Endothelial cell of umbilical vein (primary cell): Measurements from ENCODE around the gene IGSF3. TPM values are rescaled to one million over a fixed set of nuclear protein-coding genes. Genes with fewer than 3 reads are reported as not detected.

Source experiments
- BruUV-seq: library from RNA; stranded (reverse); fragments of 400-500 nt; replicated peaks from 2 replicates; lab custom pipeline; 2021; lab: Mats Ljungman, UMichigan
- CTCF ChIA-PET: fragments of 300-600, 350-600 bp; sonication (Branson Sonifier 250); formaldehyde crosslinking; loops from one replicate; lab custom pipeline; 2021; ENCODE audit warnings: antibody characterized with exemption, inconsistent platforms; lab: Charles Lee
- POLR2A ChIA-PET: fragments of 300-600, 350-600 bp; sonication (Branson Sonifier 250); formaldehyde crosslinking; loops from one replicate; lab custom pipeline; 2021; ENCODE audit warnings: antibody characterized with exemption, inconsistent platforms; lab: Charles Lee
- DNase-seq: peaks from one replicate; pipeline ENCODE4 v3.0.0-alpha.2; 2011; ENCODE audit warnings: low read depth, low spot score
- FAIRE-seq: peaks from 2 replicates; lab custom pipeline; 2011; peaks lifted over from hg19 to GRCh38; lab: Jason Lieb, UNC
- H2AFZ ChIP-seq: 2 replicates; pipeline ENCODE4 v1.6.0; 2012; ENCODE audit warnings: low read depth, low read length, control low read depth, inconsistent platforms
- H3K27ac ChIP-seq: 2 replicates; pipeline ENCODE4 v1.5.1; 2011; ENCODE audit warnings: low read depth, mild to moderate bottlenecking, control low read depth, low read length, moderate library complexity; ENCODE audit not compliant: insufficient read depth
- H3K27me3 ChIP-seq, 2 experiments: 2 replicates each; pipeline versions ENCODE4 v1.6.0 to v1.6.1; 2011; ENCODE audit warnings: low read length in 2 of 2, mixed read lengths in 1 of 2; ENCODE audit not compliant: control insufficient read depth in 2 of 2, insufficient read depth in 2 of 2
- H3K36me3 ChIP-seq, 2 experiments: 2 replicates in 1 of 2; 3 replicates in 1 of 2; pipeline ENCODE4 v1.5.1; 2011; ENCODE audit warnings: low read length in 2 of 2, mild to moderate bottlenecking in 1 of 2, moderate library complexity in 1 of 2; ENCODE audit not compliant: control insufficient read depth in 2 of 2, insufficient read depth in 2 of 2; ENCODE audit errors: extremely low read depth in 1 of 2
- H3K4me1 ChIP-seq: 3 replicates; pipeline ENCODE4 v1.5.1; 2011; ENCODE audit warnings: mild to moderate bottlenecking, low read length; ENCODE audit not compliant: control insufficient read depth, insufficient read depth; ENCODE audit errors: extremely low read depth
- H3K4me2 ChIP-seq: 2 replicates; pipeline ENCODE4 v1.6.1; 2011; ENCODE audit warnings: low read length, control low read depth, mixed read lengths; ENCODE audit not compliant: insufficient read depth
- H3K4me3 ChIP-seq, 3 experiments: fragments of 200-600 bp in 1 of 3; sonication (generic), shearing (Covaris generic) in 1 of 3; replicated peaks in 1 of 3; 2 replicates each; pipeline ENCODE4 v1.5.1; 2011 to 2016; ENCODE audit warnings: control low read depth in 3 of 3, low read length in 3 of 3, mild to moderate bottlenecking in 2 of 3, inconsistent platforms in 1 of 3, low read depth in 1 of 3, moderate library complexity in 1 of 3; ENCODE audit not compliant: insufficient read depth in 1 of 3
- H3K79me2 ChIP-seq: 2 replicates; pipeline ENCODE4 v1.6.0; 2012; ENCODE audit warnings: low read length, inconsistent platforms; ENCODE audit not compliant: control insufficient read depth, insufficient read depth
- H3K9ac ChIP-seq: replicated peaks from 2 replicates; pipeline ENCODE3; 2011; ENCODE audit warnings: low read length, control low read depth; ENCODE audit not compliant: insufficient read depth; ENCODE audit errors: extremely low read depth
- H3K9me1 ChIP-seq: replicated peaks from 3 replicates; pipeline ENCODE4 v1.6.0; 2011; ENCODE audit warnings: mild to moderate bottlenecking, low read length; ENCODE audit not compliant: control insufficient read depth, insufficient read depth; ENCODE audit errors: extremely low read depth
- H3K9me3 ChIP-seq: replicated peaks from 2 replicates; pipeline ENCODE4 v1.5.1; 2012; ENCODE audit warnings: low read length, inconsistent platforms; ENCODE audit not compliant: control insufficient read depth, insufficient read depth
- H4K20me1 ChIP-seq: replicated peaks from 2 replicates; pipeline ENCODE3; 2011; ENCODE audit warnings: mild to moderate bottlenecking, low read length; ENCODE audit not compliant: control insufficient read depth, insufficient read depth; ENCODE audit errors: extremely low read depth
- FOS ChIP-seq: IDR thresholded peaks from 2 replicates; pipeline ENCODE4 v1.6.1; 2011; ENCODE audit warnings: mild to moderate bottlenecking, low read length, moderate library complexity, borderline replicate concordance; ENCODE audit not compliant: insufficient read depth
- GATA2 ChIP-seq: IDR thresholded peaks from 2 replicates; pipeline ENCODE4 v1.7.0; 2011; ENCODE audit warnings: low read depth, mild to moderate bottlenecking, moderate library complexity, mixed read lengths, low read length; ENCODE audit not compliant: insufficient read length, insufficient read depth
- MYC ChIP-seq: IDR thresholded peaks from one replicate; pipeline ENCODE4 v1.6.1; 2011; ENCODE audit warnings: mild to moderate bottlenecking, low read depth, low read length
- POLR2A ChIP-seq: IDR thresholded peaks from 2 replicates; pipeline ENCODE4 v1.6.1; 2012; ENCODE audit warnings: low read depth, mild to moderate bottlenecking, control low read depth, low read length
- POLR2AphosphoS5 ChIP-seq: IDR thresholded peaks from 2 replicates; pipeline ENCODE4 v1.6.1; 2012; ENCODE audit warnings: low read depth, mild to moderate bottlenecking, control low read depth, low read length, moderate library complexity; ENCODE audit not compliant: insufficient read depth
- dilution Hi-C: fragments of 300-500 bp; cut with MboI; formaldehyde crosslinking; loops from one replicate; pipeline ENCODE4 v1.15.0; 2019; ENCODE audit warnings: low sequenced_read_pairs; ENCODE audit not compliant: extremely low pct_ligation_motif_present
- intact Hi-C: fragments of 100-400 bp; cut with micrococcal nuclease; formaldehyde crosslinking; loops from one replicate; pipeline ENCODE4 v1.10.0; 2022
- polyA plus RNA-seq, 4 experiments: library from polyadenylated mRNA; depleted of rRNA in 3 of 4; stranded (reverse) in 3 of 4; unstranded in 1 of 4; fragments of >200 nt; gene quantifications; 2 replicates each; pipeline versions ENCODE4 v1.2.1 to v1.2.3, GENCODE V29; 2011 to 2012; ENCODE audit warnings: missing spikeins in 1 of 4
- total RNA-seq: library from RNA; stranded (reverse); gene quantifications from 2 replicates; pipeline ENCODE4 v1.2.3, GENCODE V29; 2021
- TF ChIP-seq, protein P1 (sequence below): IDR thresholded peaks from 2 replicates; pipeline ENCODE4 v1.6.1; 2011; ENCODE audit not compliant: insufficient read depth, insufficient read length
- TF ChIP-seq, protein P2 (sequence below), 2 donors: IDR thresholded peaks; 1 replicate in 1 of 2; 2 replicates in 1 of 2; pipeline ENCODE4 v1.5.1; 2011; ENCODE audit warnings: low read length in 2 of 2, mild to moderate bottlenecking in 2 of 2, moderate library complexity in 2 of 2, control low read depth in 1 of 2, inconsistent platforms in 1 of 2, low read depth in 1 of 2; ENCODE audit not compliant: insufficient read depth in 1 of 2; ENCODE audit errors: extremely low read depth in 1 of 2

The IGSF3 gene
- total and polyA plus RNA-seq, 2 donors (not counting 3 experiments of a cell fraction or from before 2014, with no cell fraction given): 0.63 to 2.2 TPM

DNA sequence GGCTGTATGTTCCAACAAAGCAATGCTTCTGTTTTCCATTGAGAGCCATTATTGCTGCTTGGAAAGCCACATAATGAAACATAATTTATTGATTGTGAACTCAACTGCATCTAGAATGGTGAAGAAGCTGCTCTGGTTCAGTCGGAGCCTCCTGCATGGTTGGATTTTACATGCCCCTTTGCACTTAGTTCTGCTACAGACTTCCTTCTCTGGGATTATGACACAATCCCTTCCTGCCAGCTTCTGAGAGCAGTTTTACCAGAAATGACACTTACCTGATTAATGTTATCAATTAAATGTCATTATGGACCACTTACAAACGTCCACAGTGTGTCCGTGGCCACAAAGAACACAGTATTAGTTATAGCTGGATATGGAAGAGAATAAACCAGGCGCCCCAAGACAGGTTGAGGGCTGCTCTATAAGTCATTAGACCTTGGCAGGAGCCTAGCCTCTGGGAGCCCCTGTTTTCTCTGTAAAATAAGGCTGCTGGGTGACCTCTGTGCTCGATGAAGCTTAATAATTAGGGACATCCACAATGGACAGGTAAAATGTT lies 89.7 kb downstream of the IGSF3 start:
- Histone ChIP-seq H3K4me1 (no peaks in the 10 kb centered on the region), H3K9me1 (no peaks in the 10 kb centered on the region), H3K27me3 (peaks cover 6 to 10% of the 10 kb centered on the region in 2 experiments), H3K36me3 (no peaks in the 10 kb centered on the region), H4K20me1 (no peaks in the 10 kb centered on the region), H3K9me3 (no peaks in the 10 kb centered on the region), H3K9ac (no peak overlapping the region), H3K4me2 (no peak overlapping the region), H3K27ac (no peak overlapping the region), H2AFZ (no peak overlapping the region), H3K79me2 (no peaks in the 10 kb centered on the region), H3K4me3 (no peak overlapping the region)
- intact Hi-C loops (loop anchor here (10.0 kb wide), 1 partner anchor 277 kb away; no protein-coding TSS in a partner anchor), dilution Hi-C loops (no loop called here)
- CTCF ChIA-PET: interaction anchor here (3.0 kb wide), 1 partner anchor 18 kb away, joined by 25 read pairs; no protein-coding TSS in a partner anchor
- FAIRE-seq (no peak), DNase-seq (no peak)
- POLR2A ChIA-PET: no interaction called here
- TF ChIP-seq, protein P1, sequence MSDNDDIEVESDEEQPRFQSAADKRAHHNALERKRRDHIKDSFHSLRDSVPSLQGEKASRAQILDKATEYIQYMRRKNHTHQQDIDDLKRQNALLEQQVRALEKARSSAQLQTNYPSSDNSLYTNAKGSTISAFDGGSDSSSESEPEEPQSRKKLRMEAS: no peak
- TF ChIP-seq GATA2 (no peak), POLR2AphosphoS5 (no peak), MYC (no peak)
- no TSS peak for BruUV-seq

DNA sequence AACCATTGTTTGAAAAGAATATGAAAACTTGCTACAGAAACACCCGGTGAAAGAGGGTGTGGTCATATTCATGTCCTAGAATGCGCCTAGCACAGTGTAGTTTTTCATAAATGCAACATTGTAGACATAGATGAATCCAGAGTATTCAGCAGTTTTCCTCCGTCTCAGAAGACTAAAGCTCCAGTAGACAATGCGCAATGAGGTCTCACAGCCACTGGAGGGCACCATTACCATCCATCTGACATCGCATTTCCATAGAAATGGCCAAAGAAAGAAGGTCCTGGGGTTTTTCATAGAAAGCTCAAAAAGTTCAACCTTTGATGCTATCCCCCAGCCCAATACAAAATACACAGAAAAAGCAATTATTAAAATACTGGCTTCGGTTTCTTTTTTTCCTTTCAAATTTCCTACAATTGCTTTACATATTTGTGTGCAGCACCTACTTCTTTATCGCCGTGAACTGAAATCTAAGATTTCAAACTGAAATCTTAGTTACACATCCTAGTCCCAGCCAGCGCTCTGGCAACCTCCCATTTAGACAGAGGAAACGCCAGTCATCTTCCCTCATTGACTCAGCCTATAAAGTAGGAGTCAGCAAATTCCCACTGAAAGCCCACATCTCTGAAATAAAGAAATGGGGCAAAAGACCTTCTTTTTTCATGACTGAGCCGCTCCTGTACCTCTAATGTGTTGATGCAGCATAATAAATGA lies 92.8 kb downstream of the IGSF3 start:
- ChIA-PET CTCF (interaction anchor here (0.6 to 5.1 kb wide), 38 partner anchors 9 to 710 kb away, joined by 3 to 155 read pairs (median 4); partner anchors contain the start of genes IGSF3 and TTF2), POLR2A (interaction anchor here (0.6 kb wide), 1 partner anchor 1218 kb away, joined by 3 read pairs; no protein-coding TSS in a partner anchor)
- Histone ChIP-seq H3K79me2 (no peaks in the 10 kb centered on the region), H3K36me3 (no peaks in the 10 kb centered on the region), H4K20me1 (no peaks in the 10 kb centered on the region), H3K9me3 (no peaks in the 10 kb centered on the region), H2AFZ (no peak overlapping the region), H3K27ac (no peak overlapping the region), H3K4me2 (no peak overlapping the region), H3K4me3 (no peak overlapping the region), H3K9ac (no peak overlapping the region), H3K27me3 (peaks cover 8 to 16% of the 10 kb centered on the region in 2 experiments), H3K4me1 (peaks cover 8% of the 10 kb centered on the region), H3K9me1 (no peaks in the 10 kb centered on the region)
- peak; percentile 72 for DNase-seq
- dilution Hi-C loops (no loop called here), intact Hi-C loops (loop anchor here (1.0 to 10.0 kb wide), 10 partner anchors 22 to 548 kb away; partner anchors contain the start of genes ATP1A1 and TRIM45)
- TF ChIP-seq, protein P1: no peak
- TF ChIP-seq, protein P2, sequence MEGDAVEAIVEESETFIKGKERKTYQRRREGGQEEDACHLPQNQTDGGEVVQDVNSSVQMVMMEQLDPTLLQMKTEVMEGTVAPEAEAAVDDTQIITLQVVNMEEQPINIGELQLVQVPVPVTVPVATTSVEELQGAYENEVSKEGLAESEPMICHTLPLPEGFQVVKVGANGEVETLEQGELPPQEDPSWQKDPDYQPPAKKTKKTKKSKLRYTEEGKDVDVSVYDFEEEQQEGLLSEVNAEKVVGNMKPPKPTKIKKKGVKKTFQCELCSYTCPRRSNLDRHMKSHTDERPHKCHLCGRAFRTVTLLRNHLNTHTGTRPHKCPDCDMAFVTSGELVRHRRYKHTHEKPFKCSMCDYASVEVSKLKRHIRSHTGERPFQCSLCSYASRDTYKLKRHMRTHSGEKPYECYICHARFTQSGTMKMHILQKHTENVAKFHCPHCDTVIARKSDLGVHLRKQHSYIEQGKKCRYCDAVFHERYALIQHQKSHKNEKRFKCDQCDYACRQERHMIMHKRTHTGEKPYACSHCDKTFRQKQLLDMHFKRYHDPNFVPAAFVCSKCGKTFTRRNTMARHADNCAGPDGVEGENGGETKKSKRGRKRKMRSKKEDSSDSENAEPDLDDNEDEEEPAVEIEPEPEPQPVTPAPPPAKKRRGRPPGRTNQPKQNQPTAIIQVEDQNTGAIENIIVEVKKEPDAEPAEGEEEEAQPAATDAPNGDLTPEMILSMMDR (IDR thresholded peaks at IDR 0.05; ENCODE audit: extremely low read depth in 1 of 2, insufficient read depth in 1 of 2, low read depth in 1 of 2, low read length in 2 of 2): peak; percentile 81 to 85
- TF ChIP-seq POLR2AphosphoS5 (no peak), GATA2 (no peak), POLR2A (no peak), FOS (peak; percentile 38)
- BruUV-seq: no TSS peak
- FAIRE-seq: peak; percentile 90
